AG09309 (cell line): Measurements from ENCODE around the gene XRCC3.

ENCODE experiments used
- DNase-seq: peaks from one replicate; pipeline ENCODE4 v3.0.0-alpha.2; 2010; ENCODE audit warnings: low read depth
- H3K4me3 ChIP-seq: 2 replicates; pipeline ENCODE4 v1.5.1; 2011; ENCODE audit warnings: mild to moderate bottlenecking, low read depth, low read length, moderate library complexity; ENCODE audit not compliant: control insufficient read depth
- CTCF ChIP-seq: IDR thresholded peaks from 2 replicates; pipeline ENCODE4 v1.5.1; 2011; ENCODE audit warnings: mild to moderate bottlenecking, low read depth, low read length, inconsistent platforms; ENCODE audit not compliant: insufficient read depth, control insufficient read depth; ENCODE audit errors: missing control alignments

XRCC3 gene

DNA sequence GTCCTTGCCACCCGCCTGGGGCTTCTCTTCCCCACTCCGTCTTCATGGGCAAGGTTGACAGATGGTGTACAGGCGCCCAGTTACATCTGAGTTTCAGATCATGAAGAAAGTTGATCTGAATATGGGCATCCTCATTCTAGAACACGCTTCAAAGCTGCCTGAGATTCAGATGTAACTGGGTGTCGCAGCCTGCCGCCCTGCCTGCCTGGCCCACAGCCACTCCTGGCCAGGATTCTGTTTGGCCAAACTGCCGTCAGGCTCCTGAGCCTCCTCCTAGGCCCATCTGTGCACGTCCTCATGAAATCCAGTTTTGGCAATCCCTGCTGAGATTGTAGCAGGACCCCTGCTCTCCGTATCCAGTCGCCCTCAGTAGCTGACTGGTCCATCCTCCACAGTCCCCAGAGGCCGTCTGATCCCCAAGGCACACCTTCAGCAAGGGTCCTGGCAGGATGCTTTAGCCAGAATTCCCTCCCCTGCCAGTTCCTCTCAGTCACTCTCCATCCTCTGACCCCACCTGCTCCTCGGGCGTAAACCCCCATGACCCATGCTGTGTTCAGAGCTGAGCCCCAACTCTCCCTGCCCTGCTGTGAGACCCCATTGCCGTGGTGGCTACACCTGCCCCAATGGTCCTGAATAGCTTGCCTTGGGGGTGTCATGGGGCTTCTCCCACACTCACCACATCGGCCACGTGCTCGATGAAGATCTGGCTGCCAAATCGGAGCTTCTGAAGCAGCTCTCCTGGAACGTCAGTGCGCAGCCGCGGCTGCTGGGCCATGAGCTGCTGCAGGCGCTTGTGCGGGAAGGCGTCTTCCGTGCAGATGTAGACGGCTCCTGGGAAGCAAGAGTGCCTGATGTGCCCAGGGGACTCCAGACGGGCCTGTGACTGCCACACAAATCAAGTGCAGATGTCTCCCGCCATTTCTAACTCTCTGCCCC lies 12.5 kb downstream of the XRCC3 start:
- no peak for TF ChIP-seq CTCF
- no peak overlapping the region for H3K4me3 ChIP-seq
- DNase-seq = no peak

DNA sequence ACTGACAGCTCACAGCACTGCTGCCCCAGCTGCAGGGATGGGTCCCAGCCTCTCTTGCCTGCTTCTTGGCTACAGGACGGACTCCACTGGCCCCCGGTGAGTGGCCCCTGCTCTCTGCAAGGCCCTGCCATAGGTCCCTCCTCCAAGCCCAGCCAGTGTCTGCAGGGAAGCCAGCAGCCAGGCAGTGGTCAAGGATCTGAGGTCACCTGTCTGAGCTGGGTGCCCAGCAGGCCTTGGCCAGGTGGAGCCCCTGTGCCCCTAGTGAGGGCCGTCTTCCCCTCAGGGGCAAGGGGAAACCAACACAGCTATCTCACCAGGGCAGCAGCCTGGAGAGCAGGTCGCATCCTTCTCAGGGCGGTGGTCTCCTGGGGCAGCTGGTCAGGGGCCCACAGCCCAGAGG lies 13.2 kb downstream of the XRCC3 start:
- H3K4me3 ChIP-seq = no peak overlapping the region
- TF ChIP-seq CTCF = no peak
- no peak for DNase-seq

DNA sequence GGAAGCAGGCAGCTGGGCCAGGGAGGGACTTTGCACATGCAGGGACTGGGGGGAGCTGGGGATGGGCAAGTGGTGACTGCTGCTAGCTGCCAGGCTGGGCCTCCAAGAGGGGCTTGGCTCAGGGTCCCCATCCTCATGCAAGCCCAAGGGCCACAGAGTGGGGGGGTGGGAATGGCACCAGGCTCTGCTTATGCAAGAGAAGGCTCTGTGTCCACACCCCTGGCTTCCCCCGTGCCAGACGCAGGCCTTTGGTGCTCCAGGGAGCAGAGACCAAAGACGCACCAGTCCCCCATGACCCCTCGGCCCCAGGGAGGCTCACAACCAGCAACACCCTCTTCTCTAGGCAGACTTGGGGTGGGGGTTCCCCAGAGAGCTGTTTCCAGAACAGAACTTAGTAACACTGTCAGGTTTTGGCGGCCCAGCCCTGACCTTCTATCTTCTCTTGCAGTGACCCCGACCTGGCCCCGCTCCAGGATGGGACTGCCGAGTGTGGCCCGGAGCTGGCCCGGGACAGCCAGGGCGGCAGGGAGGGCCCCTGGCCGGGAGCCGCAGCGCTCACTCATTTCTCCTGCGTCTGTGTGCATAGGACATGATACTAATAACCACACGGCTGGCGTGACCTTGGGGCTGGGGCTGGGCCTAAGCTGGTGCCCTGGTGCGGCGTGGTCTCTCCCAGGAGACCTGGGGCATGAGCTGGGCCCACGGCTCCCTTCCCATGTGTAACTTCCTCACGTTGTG lies 14.3 kb downstream of the XRCC3 start:
- no peak for DNase-seq
- H3K4me3 ChIP-seq = no peak overlapping the region
- TF ChIP-seq CTCF = no peak

DNA sequence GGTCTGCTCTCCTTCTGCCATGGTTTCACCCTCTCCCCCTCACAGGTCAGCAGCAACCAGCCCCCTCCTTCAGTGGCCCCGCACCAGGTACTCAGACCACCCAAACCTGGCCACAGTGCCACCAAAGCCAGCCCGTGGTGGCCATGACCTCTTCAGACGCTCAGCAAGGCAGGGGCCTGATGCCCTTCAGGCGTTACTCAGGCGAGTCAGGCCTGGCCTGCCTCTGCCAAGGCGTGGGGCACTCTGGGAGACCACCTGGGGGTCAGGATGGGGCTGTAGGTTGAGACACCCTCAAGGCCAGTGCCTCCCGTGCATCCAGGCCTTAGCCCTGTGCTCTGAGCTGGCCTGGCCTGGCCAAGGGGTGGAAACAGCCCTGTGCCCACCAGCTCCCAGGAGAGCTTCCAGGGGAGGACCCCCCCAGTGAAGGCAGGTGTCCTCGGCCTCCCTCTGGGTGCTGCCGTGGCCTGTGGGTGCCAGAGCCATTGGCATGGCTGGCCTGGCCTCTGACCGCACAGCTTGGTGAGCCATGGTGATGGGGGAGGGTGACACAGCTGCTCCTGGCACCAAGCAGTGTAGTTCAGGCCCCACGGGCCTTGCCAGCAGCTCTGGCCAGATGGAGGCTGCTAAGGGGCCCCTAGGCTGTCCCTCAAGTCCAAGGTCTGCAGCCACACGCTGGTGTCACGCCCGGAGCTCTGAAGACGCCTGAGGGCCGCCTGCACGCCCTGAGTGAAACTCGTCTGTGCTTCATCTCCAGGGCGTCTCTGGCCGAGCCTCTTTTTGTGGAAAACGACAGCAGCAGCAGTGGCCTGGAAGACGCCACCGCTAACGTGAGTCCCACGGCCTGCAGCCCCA lies 15.1 kb downstream of the XRCC3 start:
- TF ChIP-seq CTCF = no peak
- no peak overlapping the region for H3K4me3 ChIP-seq
- DNase-seq = no peak

DNA sequence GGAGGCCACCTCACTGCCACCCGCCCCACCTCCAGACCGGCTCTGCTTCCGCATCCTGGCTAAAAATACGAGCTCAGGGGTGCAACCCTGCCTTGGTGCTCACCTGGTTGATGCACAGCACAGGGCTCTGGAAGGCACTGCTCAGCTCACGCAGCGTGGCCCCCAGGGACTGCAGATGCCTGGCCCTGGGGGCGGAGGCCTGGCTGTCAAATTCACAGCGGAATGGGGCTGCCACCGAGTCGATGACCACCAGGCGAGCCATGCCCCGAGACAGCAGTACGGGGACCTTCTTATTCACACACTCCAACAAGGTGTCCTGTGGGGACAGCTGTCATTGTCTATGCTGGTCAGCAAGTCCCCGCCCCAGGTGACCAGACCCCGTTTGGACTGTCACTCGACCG lies 16.0 kb downstream of the XRCC3 start:
- DNase-seq = no peak
- TF ChIP-seq CTCF = no peak
- no peak overlapping the region for H3K4me3 ChIP-seq
